Stimulated activated CD4-positive, alpha-beta T cell treated with anti-CD3 and anti-CD28 coated beads, Interleukin-12 subunit alpha, Interleukin-12 subunit beta, amount 100 ng/mL, for 48 hours (primary cell): ENCODE data around the gene AKT2.

ENCODE experiments used
- DNase-seq, 3 donors: peaks; one replicate each; pipeline ENCODE4 v3.0.0-alpha.2; 2020; ENCODE audit warnings: low read depth in 2 of 3, low spot score in 1 of 3

Gene AKT2

GRCh38 chr19:40238775-40239174 is 46.4 kb downstream of the AKT2 start:
- DNase-seq = no peak

DNA sequence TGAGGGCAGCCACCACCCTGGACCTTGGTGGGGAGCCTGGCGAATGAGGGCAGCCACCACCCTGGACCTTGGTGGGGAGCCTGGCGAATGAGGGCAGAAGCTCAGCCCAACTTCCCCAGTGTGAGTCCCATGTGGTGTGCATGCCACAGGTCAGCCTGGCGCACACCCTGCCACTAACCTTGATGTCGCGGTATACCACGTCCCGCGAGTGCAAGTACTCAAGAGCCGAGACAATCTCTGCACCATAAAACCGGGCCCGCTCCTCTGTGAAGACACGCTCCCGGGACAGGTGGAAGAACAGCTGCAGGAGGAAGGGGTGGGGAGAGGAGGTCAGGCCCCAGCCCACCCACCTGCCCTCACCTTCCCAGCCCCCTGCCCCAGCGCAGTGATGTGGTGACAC is 47.4 kb downstream of the AKT2 start:
- DNase-seq = no peak

DNA sequence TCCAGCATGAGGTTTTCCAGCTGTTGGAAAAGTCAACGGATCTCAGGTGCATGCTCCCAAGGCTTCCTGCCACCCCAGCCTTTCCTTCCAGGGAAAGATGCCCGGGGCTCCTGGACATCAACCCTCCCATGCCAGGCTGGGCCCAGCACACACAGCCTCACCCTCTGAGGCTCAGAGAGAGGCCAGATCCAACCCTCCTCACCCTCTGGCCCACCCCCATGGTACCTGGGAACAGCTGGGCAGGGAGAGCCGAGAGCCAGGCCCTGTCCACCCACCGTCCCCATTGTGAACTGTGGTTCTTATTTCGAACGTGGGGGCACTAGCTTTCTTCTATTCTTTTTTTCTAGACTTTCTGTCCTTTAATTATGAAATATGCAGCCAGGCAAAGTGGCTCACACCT is 48.8 kb downstream of the AKT2 start:
- DNase-seq = no peak

- DNase-seq = no peak
Measured at GRCh38 chr19:40236026-40236355, 49.2 kb downstream of the AKT2 start.

DNA sequence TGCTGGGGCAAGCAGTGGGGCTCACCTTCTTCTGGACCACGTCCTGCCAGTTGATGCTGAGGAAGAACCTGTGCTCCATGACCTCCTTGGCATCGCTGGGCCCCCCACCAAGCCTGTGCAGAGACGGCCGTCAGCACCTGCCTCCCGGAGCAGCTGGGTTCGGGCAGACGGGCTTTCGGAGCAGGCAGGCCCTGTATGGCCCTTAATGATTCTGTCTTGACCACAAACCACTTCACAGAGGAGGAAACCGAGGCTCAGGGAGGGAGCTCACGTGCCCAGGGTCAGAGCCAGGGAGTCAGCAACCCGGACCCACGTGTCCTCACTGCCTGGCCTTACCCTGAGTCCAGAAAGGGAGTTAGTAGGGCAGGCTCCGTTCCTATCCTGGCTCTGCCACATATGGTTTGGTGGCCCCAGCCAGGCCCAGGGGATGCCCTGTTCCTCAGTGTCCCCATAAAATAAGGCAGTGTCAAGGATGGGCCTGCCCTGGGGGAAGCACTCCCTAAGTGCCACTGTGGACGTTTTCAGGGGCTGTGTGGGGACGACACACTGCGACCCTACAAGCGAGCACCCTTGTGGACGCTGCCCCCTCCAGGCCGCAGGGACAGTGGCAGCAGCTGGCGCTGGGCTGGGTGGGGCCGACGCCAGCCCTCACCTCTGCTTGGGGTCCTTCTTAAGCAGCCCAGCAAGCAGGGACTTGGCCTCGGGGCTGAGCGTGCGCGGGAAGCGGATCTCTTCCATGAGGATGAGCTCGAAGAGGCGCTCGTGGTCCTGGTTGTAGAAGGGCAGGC is 49.7 kb downstream of the AKT2 start:
- no peak for DNase-seq

DNA sequence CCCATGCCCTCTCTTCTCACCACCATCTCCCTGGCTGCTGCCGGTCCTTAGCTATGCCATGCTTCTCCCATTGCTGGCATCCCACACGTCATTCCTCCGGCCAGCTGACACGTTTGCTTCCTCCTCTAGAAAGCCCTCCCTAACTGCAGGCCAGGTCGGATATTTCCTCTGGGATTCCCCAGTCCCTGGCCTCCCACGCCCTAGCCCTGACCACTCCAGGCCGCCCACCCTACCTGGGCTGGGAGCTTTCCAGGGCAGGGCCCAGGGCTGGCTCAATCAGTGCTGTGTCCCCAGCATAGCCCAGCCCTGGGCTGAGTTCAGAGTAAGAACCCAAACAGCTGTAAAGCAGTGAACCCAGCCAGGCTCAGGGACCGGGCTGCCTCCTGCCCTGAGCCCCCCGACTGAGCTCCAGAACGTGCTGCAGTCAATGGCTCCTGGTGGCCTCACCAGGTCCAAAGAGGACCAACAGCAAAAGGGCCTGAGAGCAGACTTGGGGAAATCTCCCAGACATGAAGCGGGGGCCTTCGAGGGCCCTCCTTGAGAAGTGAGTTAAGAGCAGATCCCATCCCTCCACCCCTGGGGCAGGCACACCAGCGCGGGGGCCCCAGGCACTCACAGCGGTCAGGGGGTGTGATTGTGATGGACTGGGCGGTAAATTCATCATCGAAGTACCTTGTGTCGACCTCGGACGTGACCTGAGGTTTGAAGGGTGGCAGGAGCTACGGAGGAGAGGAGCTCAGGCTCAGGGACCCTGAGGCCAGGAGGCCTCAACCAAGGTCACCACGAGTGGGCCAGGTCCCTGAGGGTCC is 50.5 kb downstream of the AKT2 start:
- no peak for DNase-seq

GRCh38 chr19:40233811-40234389 is 51.2 kb downstream of the AKT2 start:
- no peak for DNase-seq

GRCh38 chr19:40232949-40233810 is 52.0 kb downstream of the AKT2 start:
- no peak for DNase-seq

DNA sequence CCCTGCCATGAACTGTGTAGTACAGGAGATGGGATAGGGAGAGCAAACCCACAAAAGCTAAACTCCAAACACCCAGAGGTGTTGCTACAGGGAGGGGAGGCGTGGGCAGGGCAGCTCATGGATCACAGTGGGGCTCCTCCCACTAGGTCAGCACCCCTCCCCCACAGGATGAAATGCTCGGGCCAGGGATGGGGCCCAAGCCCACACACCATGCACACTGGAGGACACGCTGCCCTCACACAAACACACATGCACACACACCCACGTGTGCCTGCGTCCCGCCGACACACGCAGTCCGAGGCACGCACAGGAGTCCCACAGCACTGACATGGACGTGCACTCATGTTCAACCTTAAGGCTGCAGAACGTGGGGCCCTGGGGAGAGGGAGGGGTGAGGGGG is 52.7 kb downstream of the AKT2 start:
- no peak for DNase-seq

GRCh38 chr19:40231544-40232424 is 53.4 kb downstream of the AKT2 start:
- DNase-seq = no peak

DNA sequence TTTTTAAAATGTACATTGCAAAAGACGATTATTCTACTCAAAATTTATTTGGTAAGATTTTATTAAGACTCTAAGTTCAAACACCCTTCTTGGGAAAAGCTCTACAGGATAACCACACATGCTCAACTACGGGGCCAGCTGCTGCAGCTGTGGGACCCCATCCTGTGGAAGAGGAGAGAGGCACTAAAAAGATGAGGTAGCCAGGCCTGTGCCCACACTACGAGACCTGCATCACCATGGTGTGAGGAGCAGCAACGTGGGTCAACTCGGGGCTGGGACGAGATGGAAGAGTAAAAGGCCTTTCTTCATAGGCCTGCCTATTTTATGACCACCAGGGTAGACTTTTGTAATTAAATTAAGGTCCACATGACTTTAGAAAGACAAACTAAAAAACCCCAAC is 54.1 kb downstream of the AKT2 start:
- DNase-seq = no peak

DNA sequence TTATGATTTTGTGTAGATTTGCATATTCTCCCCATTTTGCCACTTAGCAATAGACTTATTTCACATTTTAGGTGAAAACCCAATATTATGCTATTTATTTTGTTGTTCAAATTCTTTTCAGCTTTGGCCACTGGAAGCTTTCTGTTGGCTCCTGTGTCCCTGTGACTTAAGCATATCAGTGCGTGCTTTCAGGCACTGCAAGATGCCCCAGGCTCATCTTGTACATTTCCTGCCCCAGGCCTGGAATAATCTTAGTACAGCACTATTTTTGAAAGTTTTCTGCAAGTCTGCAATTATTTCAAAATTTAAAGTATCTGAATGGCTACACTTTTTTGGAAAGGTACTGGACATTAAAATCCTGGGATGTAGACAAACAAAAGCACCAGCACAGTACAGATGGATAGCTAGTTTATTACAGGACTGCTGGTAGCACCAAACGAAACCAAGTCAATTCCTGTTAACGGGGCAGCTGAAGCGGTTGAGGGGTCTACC is 55.2 kb downstream of the AKT2 start:
- no peak for DNase-seq

DNA sequence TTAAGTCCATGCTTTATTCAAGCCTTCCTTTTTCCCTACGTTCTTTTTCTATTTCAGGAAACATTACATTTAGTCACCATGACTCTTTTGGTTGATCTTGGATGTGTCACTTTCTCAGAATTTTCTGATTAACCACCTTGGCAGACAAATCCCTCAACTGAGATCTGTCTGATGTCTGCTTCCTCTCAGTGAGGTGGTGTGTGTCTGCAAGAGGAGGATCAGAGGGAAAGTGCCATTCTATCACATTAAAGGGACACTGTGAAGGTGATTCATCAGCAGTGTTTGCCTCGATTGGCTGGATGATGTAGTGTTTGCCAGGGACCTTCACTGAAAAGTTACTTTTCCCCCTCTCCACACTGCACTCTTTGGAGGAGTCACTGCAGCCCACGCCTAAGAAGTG is 55.7 kb downstream of the AKT2 start:
- DNase-seq = peak in 1 of 3 donors; percentile 33

DNA sequence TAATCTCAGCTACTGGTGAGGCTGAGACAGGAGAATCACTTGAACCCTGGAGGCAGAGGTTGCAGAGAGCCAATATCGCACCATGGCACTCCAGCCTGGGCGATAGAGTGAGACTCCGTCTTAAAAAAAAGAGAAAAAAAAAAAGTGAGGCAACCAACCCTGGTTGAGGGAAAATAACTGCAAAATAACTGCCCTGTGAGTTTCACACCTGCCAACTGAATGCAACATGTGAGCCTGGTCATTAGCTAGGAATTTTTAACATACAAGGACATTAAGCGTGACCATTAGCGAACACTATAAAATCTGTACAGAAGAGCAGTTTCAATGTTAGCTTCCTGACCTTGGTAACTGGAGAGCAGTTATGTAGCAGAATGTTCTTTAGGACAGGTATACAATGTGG is 56.3 kb downstream of the AKT2 start:
- no peak for DNase-seq

DNA sequence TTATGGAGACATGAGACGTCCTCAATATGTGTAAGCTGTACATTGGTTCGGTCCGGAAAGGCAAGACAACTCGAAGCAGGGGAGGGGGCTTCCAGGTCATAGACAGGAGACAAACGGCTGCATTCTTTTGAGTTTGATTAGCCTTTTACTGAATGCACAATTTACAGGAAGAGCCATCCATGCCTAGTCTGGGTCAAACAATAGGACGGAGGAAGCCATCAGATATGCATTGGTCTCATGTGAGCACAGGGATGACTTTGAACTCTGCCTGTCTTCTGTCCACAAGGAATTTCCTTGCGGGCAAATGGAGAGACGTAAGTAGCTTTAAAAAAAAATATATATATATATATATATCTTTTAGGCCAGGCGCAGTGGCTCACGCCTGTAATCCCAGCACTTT is 56.8 kb downstream of the AKT2 start:
- DNase-seq = no peak

GRCh38 chr19:40225440-40226305 is 59.5 kb downstream of the AKT2 start:
- DNase-seq = no peak

DNA sequence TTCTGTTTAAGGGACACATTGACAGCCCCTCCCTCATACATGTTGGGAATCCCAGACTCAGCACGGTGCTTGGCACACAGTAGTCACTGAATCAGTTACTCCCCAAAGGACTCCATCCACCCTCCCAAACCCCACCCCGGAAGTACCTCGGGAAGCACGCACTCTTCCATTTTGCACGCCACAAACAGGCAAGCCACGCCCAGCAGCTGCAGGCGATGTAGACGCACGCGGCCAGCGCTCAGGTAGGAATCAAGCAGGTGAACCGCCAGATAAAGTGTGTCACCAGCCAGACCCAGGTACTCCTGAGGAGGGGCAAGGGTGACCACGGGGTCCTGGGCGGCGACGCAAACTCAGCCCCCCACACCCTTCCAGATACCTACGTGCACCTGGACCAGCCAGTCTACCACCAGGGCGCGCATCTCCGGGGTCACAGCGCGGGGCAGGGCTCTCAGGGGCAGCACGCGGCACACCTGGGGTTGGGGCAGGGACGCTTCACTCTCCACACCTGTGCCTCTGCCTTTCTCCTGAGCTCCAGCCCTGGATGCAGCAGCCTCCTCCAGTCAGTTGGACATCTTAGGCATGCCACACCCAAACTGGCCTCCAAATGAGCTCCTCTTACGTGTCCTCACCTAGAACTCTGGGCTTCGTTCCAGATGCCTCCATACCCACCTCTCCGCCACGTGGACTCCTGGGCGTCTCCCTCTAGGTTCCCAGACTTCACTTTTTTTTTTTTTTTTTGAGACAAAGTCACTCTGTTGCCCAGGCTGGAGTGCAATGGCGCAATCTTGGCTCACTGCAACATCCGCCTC is 60.6 kb downstream of the AKT2 start:
- no peak for DNase-seq

GRCh38 chr19:40223135-40223822 is 61.9 kb downstream of the AKT2 start:
- no peak for DNase-seq
